GM12878 (cell line): ENCODE data around the gene ADAP1. TPM values are rescaled to one million over a fixed set of nuclear protein-coding genes. Genes with fewer than 3 reads are reported as not detected.

Source experiments
- ATAC-seq: fragments of 200-7000 bp; cut with Tn5 transposase; 3 replicates; pipeline ENCODE4 v1.9.1; 2020; ENCODE audit warnings: mild to moderate bottlenecking, moderate library complexity
- BruUV-seq: library from RNA; stranded (reverse); fragments of 400-500 nt; replicated peaks from 2 replicates; lab custom pipeline; 2021; lab: Mats Ljungman, UMichigan
- CTCF ChIA-PET: fragments of 300-600 bp; sonication (Branson Sonifier 250); formaldehyde crosslinking; extraction: SDS; loops from one replicate; lab custom pipeline; 2021; ENCODE audit warnings: inconsistent platforms; lab: Yijun Ruan, JAX
- POLR2A ChIA-PET: fragments of 350-600 bp; formaldehyde crosslinking; extraction: SDS; loops from one replicate; lab custom pipeline; 2021; ENCODE audit warnings: inconsistent platforms; lab: Charles Lee
- RAD21 ChIA-PET: fragments of 300-600 bp; sonication (Branson Sonifier 250); formaldehyde crosslinking; loops from one replicate; lab custom pipeline; 2023; ENCODE audit warnings: antibody characterized with exemption; ENCODE audit not compliant: unreplicated experiment; lab: Charles Lee
- SMC1A ChIA-PET: fragments of 300-600 bp; sonication (Branson Sonifier 250); formaldehyde crosslinking; loops from one replicate; lab custom pipeline; 2023; ENCODE audit not compliant: unreplicated experiment, uncharacterized antibody; lab: Charles Lee
- DNase-seq: peaks from one replicate; pipeline ENCODE4 v3.0.0-alpha.2; 2011; ENCODE audit warnings: low read depth, low spot score
- FAIRE-seq: peaks from 3 replicates; lab custom pipeline; 2011; peaks lifted over from hg19 to GRCh38; lab: Jason Lieb, UNC
- H2AFZ ChIP-seq: 2 replicates; pipeline ENCODE4 v1.6.0; 2011; ENCODE audit warnings: low read depth, low read length, control low read depth; ENCODE audit not compliant: control insufficient read depth
- H3K27ac ChIP-seq: 2 replicates; pipeline ENCODE4 v1.5.1; 2011; ENCODE audit warnings: control low read depth; ENCODE audit not compliant: control insufficient read depth, insufficient read depth
- H3K27me3 ChIP-seq, 2 experiments: replicated peaks in 1 of 2; 2 replicates each; pipeline versions ENCODE4 v1.6.0 to v1.6.1; 2011; ENCODE audit warnings: low read length in 1 of 2; ENCODE audit not compliant: control insufficient read depth in 2 of 2, insufficient read depth in 2 of 2
- H3K36me3 ChIP-seq, 2 experiments: 2 replicates each; pipeline ENCODE4 v1.5.1; 2011; ENCODE audit warnings: low read length in 1 of 2; ENCODE audit not compliant: control insufficient read depth in 2 of 2, insufficient read depth in 2 of 2
- H3K4me1 ChIP-seq: 2 replicates; pipeline ENCODE4 v1.6.1; 2011; ENCODE audit warnings: mild to moderate bottlenecking, low read length, moderate library complexity, mixed read lengths; ENCODE audit not compliant: control insufficient read depth, insufficient read depth
- H3K4me2 ChIP-seq: 2 replicates; pipeline ENCODE4 v1.6.0; 2011; ENCODE audit warnings: control low read depth; ENCODE audit not compliant: control insufficient read depth, insufficient read depth
- H3K4me3 ChIP-seq: fragments of 200-600 bp; sonication (generic); 2 replicates; pipeline ENCODE4 v1.5.1; 2016
- H3K79me2 ChIP-seq: 2 replicates; pipeline ENCODE4 v1.6.0; 2011; ENCODE audit warnings: low read length; ENCODE audit not compliant: control insufficient read depth, insufficient read depth
- H3K9ac ChIP-seq: 2 replicates; pipeline ENCODE4 v1.8.0; 2011; ENCODE audit warnings: low read length, control low read depth, mixed read lengths; ENCODE audit not compliant: control insufficient read depth, insufficient read depth
- H3K9me3 ChIP-seq: replicated peaks from 3 replicates; pipeline ENCODE4 v1.5.1; 2011; ENCODE audit warnings: mild to moderate bottlenecking, low read length; ENCODE audit not compliant: control insufficient read depth, insufficient read depth
- H4K20me1 ChIP-seq: 2 replicates; pipeline ENCODE4 v1.6.0; 2011; ENCODE audit not compliant: control insufficient read depth, insufficient read depth
- JUNB ChIP-seq: IDR thresholded peaks from 2 replicates; pipeline ENCODE4 v1.6.1; 2016; ENCODE audit warnings: antibody characterized with exemption, mild to moderate bottlenecking
- MEF2A ChIP-seq: IDR thresholded peaks from 2 replicates; pipeline ENCODE4 v1.6.1; 2011; ENCODE audit warnings: low read depth, mild to moderate bottlenecking, low read length, moderate library complexity; ENCODE audit not compliant: insufficient read depth
- MEF2B ChIP-seq: fragments of 450-650 bp; IDR thresholded peaks from 2 replicates; pipeline ENCODE4 v1.6.1; 2018; ENCODE audit warnings: mild to moderate bottlenecking, moderate library complexity; ENCODE audit not compliant: partially characterized antibody, poor library complexity, severe bottlenecking
- WGBS: methylation state at CpG from one replicate; pipeline ENCODE4 v1.1.6; 2016; ENCODE audit warnings: low lambda C conversion rate; ENCODE audit not compliant: insufficient replicate concordance, insufficient coverage; ENCODE audit errors: missing lambda C conversion rate; 5-methylcytosine and 5-hydroxymethylcytosine counted together
- in situ Hi-C: fragments of 300-500 bp; cut with MboI; formaldehyde crosslinking; loops from 9 replicates; pipeline ENCODE4 v1.14.3; 2018; ENCODE audit warnings: mixed read lengths
- intact Hi-C: fragments of 100-400 bp; cut with micrococcal nuclease; formaldehyde crosslinking; loops from one replicate; pipeline ENCODE4 v1.14.2; 2022; ENCODE audit not compliant: unreplicated experiment
- polyA plus RNA-seq, 11 experiments: library from polyadenylated mRNA; depleted of rRNA in 4 of 11; unstranded in 6 of 11; stranded (reverse) in 5 of 11; fragments of >200 nt; fragmentation: Nextera tagmentation in 4 of 11; fragmentation: Illumina TruSeq in 1 of 11; extraction: Ambion mirVana in 4 of 11; extraction: Trizol in 1 of 11; gene quantifications; 1 replicate in 1 of 11; 2 replicates in 10 of 11; pipeline versions ENCODE4 v1.2.1 to v1.2.3, GENCODE V29; 2011 to 2016; ENCODE audit warnings: inconsistent platforms in 2 of 11, missing spikeins in 2 of 11, low read depth in 1 of 11
- total RNA-seq, 4 experiments: library from RNA; depleted of rRNA in 3 of 4; stranded (reverse); fragments of >200 nt in 3 of 4; fragmentation: Illumina TruSeq in 1 of 4; extraction: Trizol in 1 of 4; gene quantifications; 2 replicates each; pipeline versions ENCODE4 v1.2.1 to v1.2.3, GENCODE V29; 2013 to 2021
- TF ChIP-seq, protein P1 (sequence below): fragments of 450-650 bp; IDR thresholded peaks from 2 replicates; pipeline ENCODE4 v1.6.1; 2016; ENCODE audit warnings: mild to moderate bottlenecking
- TF ChIP-seq, protein P2 (sequence below): fragments of 450-650 bp; IDR thresholded peaks from 2 replicates; pipeline ENCODE4 v1.6.1; 2017; ENCODE audit warnings: low read depth, mild to moderate bottlenecking, moderate library complexity
- TF ChIP-seq, protein P3 (sequence below): IDR thresholded peaks from 2 replicates; pipeline ENCODE4 v1.6.1; 2011; ENCODE audit warnings: mild to moderate bottlenecking, low read depth, low read length, moderate library complexity; ENCODE audit not compliant: insufficient replicate concordance

Gene ADAP1
- total and polyA plus RNA-seq, 10 of the 15 experiments (the other 5 are each of a cell fraction or from before 2014, with no cell fraction given), result 0.22 to 44.2 (median 22.0) TPM; not detected in 1

DNA sequence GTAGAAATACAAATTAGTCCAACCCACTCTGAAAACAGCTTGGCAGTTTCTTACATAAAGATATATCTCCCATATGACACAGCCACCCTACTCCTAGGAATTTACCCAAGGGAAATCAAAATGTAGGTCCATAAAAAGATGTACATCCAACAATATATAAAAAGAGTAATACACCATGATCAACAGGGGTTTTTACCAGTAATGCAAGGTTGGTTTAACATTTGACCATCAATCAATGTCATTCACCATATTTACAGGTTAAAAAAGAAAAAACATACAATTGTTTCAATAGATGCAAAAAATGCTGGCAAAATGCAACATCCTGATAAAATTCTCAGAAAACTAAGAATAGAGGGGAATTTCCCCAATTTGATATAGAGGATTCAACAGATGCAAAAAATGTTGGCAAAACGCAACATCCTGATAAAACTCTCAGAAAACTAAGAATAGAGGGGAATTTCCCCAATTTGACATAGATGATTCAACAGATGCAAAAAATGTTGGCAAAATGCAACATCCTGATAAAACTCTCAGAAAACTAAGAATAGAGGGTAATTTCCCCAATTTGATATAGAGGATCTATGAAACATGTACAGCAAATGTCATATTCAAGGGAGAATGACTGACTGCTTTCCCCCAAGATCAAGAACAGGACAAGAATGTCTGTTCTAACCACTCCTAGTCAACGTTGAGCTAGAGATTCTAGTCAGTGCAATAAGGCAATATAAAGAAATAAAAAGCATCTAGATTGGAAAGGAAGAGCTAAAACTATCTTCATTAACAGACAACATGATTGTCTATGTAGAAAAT is 13.7 kb downstream of the ADAP1 start:
- SMC1A ChIA-PET, result interaction anchor here (1.1 to 2.4 kb wide), 3 partner anchors 10 to 31 kb away, joined by 3 to 9 read pairs (median 4); no protein-coding TSS in a partner anchor
- no TSS peak for BruUV-seq
- in situ Hi-C loops (no loop called here), intact Hi-C loops (no loop called here)
- 28% methylated on average over 2 of the region's 2 CpGs for WGBS
- Histone ChIP-seq H3K4me1 (peaks cover 14% of the 10 kb centered on the region), H2AFZ (no peak overlapping the region), H3K4me3 (no peak overlapping the region), H3K4me2 (no peak overlapping the region), H3K9me3 (peaks cover 15% of the 10 kb centered on the region), H3K36me3 (no peaks in the 10 kb centered on the region; a peak in 1 of 4 replicates), H3K79me2 (peaks cover 5% of the 10 kb centered on the region; the same call in 1 of the 2 replicates), H3K9ac (no peak overlapping the region), H3K27me3 (no peaks in the 10 kb centered on the region), H3K27ac (peak overlapping the region; percentile 44; the same call in 1 of the 2 replicates), H4K20me1 (no peaks in the 10 kb centered on the region)
- ATAC-seq (no peak), DNase-seq (no peak), FAIRE-seq (peak; percentile 71)
- POLR2A ChIA-PET, result no interaction called here
- peak; percentile 17 for TF ChIP-seq MEF2B
- 0 out of 2 replicates have a peak, but pooled peaks have one; percentile 7 for TF ChIP-seq JUNB
- TF ChIP-seq, protein P1, sequence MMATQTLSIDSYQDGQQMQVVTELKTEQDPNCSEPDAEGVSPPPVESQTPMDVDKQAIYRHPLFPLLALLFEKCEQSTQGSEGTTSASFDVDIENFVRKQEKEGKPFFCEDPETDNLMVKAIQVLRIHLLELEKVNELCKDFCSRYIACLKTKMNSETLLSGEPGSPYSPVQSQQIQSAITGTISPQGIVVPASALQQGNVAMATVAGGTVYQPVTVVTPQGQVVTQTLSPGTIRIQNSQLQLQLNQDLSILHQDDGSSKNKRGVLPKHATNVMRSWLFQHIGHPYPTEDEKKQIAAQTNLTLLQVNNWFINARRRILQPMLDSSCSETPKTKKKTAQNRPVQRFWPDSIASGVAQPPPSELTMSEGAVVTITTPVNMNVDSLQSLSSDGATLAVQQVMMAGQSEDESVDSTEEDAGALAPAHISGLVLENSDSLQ, result peak; percentile 92
- TF ChIP-seq MEF2A, result no peak
- TF ChIP-seq, protein P2, sequence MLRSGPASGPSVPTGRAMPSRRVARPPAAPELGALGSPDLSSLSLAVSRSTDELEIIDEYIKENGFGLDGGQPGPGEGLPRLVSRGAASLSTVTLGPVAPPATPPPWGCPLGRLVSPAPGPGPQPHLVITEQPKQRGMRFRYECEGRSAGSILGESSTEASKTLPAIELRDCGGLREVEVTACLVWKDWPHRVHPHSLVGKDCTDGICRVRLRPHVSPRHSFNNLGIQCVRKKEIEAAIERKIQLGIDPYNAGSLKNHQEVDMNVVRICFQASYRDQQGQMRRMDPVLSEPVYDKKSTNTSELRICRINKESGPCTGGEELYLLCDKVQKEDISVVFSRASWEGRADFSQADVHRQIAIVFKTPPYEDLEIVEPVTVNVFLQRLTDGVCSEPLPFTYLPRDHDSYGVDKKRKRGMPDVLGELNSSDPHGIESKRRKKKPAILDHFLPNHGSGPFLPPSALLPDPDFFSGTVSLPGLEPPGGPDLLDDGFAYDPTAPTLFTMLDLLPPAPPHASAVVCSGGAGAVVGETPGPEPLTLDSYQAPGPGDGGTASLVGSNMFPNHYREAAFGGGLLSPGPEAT, result peak; percentile 18; the same call in 1 of the 2 replicates
- TF ChIP-seq, protein P3, sequence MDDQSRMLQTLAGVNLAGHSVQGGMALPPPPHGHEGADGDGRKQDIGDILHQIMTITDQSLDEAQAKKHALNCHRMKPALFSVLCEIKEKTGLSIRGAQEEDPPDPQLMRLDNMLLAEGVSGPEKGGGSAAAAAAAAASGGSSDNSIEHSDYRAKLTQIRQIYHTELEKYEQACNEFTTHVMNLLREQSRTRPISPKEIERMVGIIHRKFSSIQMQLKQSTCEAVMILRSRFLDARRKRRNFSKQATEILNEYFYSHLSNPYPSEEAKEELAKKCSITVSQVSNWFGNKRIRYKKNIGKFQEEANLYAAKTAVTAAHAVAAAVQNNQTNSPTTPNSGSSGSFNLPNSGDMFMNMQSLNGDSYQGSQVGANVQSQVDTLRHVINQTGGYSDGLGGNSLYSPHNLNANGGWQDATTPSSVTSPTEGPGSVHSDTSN, result peak; percentile 64
- RAD21 ChIA-PET, result interaction anchor here (0.9 to 1.5 kb wide), 3 partner anchors 12 to 18 kb away, joined by 3 read pairs; no protein-coding TSS in a partner anchor
- CTCF ChIA-PET, result interaction anchor here (1.2 to 2.6 kb wide), 3 partner anchors 9 to 11 kb away, joined by 3 to 8 read pairs (median 5); no protein-coding TSS in a partner anchor
